Stimulated activated CD4-positive, alpha-beta T cell treated with anti-CD3 and anti-CD28 coated beads, Interleukin-1b, Interleukin-23, amount 100 ng/mL, for 4 hours (primary cell): Measurements from ENCODE around the gene PDZD2.
A peak's percentile ranks its signal among the peaks of the same experiment; 100 is the strongest.

ENCODE experiments used
- DNase-seq, 2 donors: peaks; one replicate each; pipeline ENCODE4 v3.0.0-alpha.2; 2020; ENCODE audit warnings: low read depth in 2 of 2

PDZD2 gene

GRCh38 chr5:31824869-31825517 is 186.1 kb downstream of the PDZD2 start:
- no peak for DNase-seq

- peak in 1 of 2 donors; percentile 24 for DNase-seq
These were observed 186.7 kb downstream of the PDZD2 start for GRCh38 chr5:31825518-31826068.

- DNase-seq, result no peak
These were observed 188.9 kb downstream of the PDZD2 start for GRCh38 chr5:31827867-31828266.

GRCh38 chr5:31832966-31833365 is 194.0 kb downstream of the PDZD2 start:
- DNase-seq, result no peak

- no peak for DNase-seq
These were observed 194.8 kb downstream of the PDZD2 start for GRCh38 chr5:31833710-31834109.

- DNase-seq, result no peak
These were observed 205.9 kb downstream of the PDZD2 start for GRCh38 chr5:31844622-31845345.

GRCh38 chr5:31845361-31845760 is 206.4 kb downstream of the PDZD2 start:
- DNase-seq, result no peak

- DNase-seq, result no peak
These were observed 208.0 kb downstream of the PDZD2 start for GRCh38 chr5:31846934-31847333.

GRCh38 chr5:31847354-31847753 is 208.4 kb downstream of the PDZD2 start:
- DNase-seq, result no peak

- no peak for DNase-seq
These were observed 212.2 kb downstream of the PDZD2 start for GRCh38 chr5:31850981-31851689.

- DNase-seq, result no peak
These were observed 214.6 kb downstream of the PDZD2 start for GRCh38 chr5:31853398-31854135.

GRCh38 chr5:31854181-31855133 is 215.5 kb downstream of the PDZD2 start:
- DNase-seq, result no peak

GRCh38 chr5:31855134-31856040 is 216.5 kb downstream of the PDZD2 start:
- DNase-seq, result peak in 1 of 2 donors; percentile 8

GRCh38 chr5:31859096-31859495 is 220.2 kb downstream of the PDZD2 start:
- DNase-seq, result no peak

GRCh38 chr5:31860278-31860677 is 221.3 kb downstream of the PDZD2 start:
- no peak for DNase-seq

GRCh38 chr5:31860726-31861433 is 221.9 kb downstream of the PDZD2 start:
- DNase-seq, result no peak

GRCh38 chr5:31861601-31862000 is 222.7 kb downstream of the PDZD2 start:
- no peak for DNase-seq

- no peak for DNase-seq
These were observed 225.1 kb downstream of the PDZD2 start for GRCh38 chr5:31863991-31864411.

GRCh38 chr5:31866166-31866565 is 227.2 kb downstream of the PDZD2 start:
- no peak for DNase-seq
